ENCODE results near the gene ASCL5. TPM values are rescaled to one million over a fixed set of nuclear protein-coding genes. Genes with fewer than 3 reads are reported as not detected.

ASCL5 gene
- total RNA-seq, 2 donors from 2014 or later = 1.2 to 1.8 TPM

- no peak overlapping the region for H3K4me3 Mint-ChIP-seq
- Histone ChIP-seq H3K9ac (ENCODE audit: extremely low read depth, low read length, poor library complexity, severe bottlenecking) (no peak overlapping the region), H3K27me3 (ENCODE audit: control insufficient read depth, insufficient read depth, low read length, poor library complexity, severe bottlenecking) (no peaks in the 10 kb centered on the region), H3K36me3 (ENCODE audit: control insufficient read depth, insufficient read depth, low read length) (no peaks in the 10 kb centered on the region), H3K27ac (ENCODE audit: low read depth, low read length) (no peak overlapping the region), H3K9me3 (ENCODE audit: control insufficient read depth, low read length) (no peaks in the 10 kb centered on the region), H3K4me3 (ENCODE audit: low read length) (no peak overlapping the region), H3K4me1 (ENCODE audit: control insufficient read depth, insufficient read depth, low read length) (no peaks in the 10 kb centered on the region)
- H3K9me3 Mint-ChIP-seq = no peaks in the 10 kb centered on the region
- no peak for DNase-seq
- TF ChIP-seq, protein P1, sequence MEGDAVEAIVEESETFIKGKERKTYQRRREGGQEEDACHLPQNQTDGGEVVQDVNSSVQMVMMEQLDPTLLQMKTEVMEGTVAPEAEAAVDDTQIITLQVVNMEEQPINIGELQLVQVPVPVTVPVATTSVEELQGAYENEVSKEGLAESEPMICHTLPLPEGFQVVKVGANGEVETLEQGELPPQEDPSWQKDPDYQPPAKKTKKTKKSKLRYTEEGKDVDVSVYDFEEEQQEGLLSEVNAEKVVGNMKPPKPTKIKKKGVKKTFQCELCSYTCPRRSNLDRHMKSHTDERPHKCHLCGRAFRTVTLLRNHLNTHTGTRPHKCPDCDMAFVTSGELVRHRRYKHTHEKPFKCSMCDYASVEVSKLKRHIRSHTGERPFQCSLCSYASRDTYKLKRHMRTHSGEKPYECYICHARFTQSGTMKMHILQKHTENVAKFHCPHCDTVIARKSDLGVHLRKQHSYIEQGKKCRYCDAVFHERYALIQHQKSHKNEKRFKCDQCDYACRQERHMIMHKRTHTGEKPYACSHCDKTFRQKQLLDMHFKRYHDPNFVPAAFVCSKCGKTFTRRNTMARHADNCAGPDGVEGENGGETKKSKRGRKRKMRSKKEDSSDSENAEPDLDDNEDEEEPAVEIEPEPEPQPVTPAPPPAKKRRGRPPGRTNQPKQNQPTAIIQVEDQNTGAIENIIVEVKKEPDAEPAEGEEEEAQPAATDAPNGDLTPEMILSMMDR (conservative IDR thresholded peaks at IDR 0.05) = no peak
- 74 to 84% methylated on average over 3 to 4 of the region's 5 CpGs for WGBS, 2 experiments (ENCODE audit: insufficient coverage in 1 of 2, insufficient read length in 1 of 2)
- H3K27ac Mint-ChIP-seq = no peak overlapping the region
- no peaks in the 10 kb centered on the region for H3K4me1 Mint-ChIP-seq
- H3K27me3 Mint-ChIP-seq (ENCODE audit: insufficient read depth) = peaks cover 8% of the 10 kb centered on the region
- H3K36me3 Mint-ChIP-seq (ENCODE audit: low read depth) = no peaks in the 10 kb centered on the region
Observed at GRCh38 chr1:201098992-201099677, 27.8 kb downstream of the ASCL5 start.

DNA sequence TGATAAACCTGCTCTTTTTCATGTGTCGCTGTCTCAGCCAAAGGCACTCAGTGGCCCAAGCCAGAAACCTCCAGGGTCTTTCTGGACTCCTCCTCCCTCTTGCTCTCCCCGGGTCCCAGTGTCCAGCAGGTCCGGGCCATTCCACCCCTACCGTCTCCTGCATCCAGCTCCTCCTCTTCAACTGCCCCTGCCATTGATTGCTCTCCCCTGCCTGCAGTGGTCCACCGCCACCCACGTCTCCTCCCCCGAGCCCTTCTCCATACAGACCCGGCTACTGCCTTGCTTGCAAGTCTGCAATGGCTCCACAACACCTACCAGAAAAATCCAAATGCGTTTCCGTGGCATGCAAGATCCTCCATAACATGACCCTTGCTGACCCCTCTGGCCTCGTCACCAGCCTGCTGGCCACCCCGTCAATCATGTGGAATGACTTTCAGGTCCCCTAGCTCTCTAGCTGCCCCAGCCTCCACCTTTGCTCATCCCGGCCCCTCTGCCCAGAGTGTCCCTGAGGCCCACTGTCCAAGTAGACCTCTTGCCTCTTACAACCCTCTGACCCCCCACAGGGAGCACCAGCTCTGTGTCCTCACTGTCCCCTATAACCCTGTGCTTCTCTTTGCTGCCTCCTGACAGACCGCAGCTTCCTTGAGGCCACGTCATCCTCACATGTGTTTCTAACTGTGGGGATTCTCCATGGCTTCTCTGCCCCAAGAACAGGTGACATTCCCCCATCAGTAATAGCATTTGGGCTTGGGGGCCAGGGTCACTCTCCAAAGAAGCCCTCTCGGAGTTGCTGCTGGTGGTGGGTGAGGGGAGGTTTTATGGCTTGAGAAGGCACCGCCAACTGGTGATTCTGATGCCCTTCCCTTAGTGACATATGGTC is 29.8 kb downstream of the ASCL5 start:
- Histone ChIP-seq H3K27me3 (ENCODE audit: control insufficient read depth, insufficient read depth, low read length, poor library complexity, severe bottlenecking) (no peaks in the 10 kb centered on the region), H3K4me3 (ENCODE audit: low read length) (no peak overlapping the region), H3K4me1 (ENCODE audit: control insufficient read depth, insufficient read depth, low read length) (no peaks in the 10 kb centered on the region), H3K9ac (ENCODE audit: extremely low read depth, low read length, poor library complexity, severe bottlenecking) (no peak overlapping the region), H3K27ac (ENCODE audit: low read depth, low read length) (no peak overlapping the region), H3K9me3 (ENCODE audit: control insufficient read depth, low read length) (no peaks in the 10 kb centered on the region), H3K36me3 (ENCODE audit: control insufficient read depth, insufficient read depth, low read length) (no peaks in the 10 kb centered on the region)
- DNase-seq = no peak
- H3K9me3 Mint-ChIP-seq = no peaks in the 10 kb centered on the region
- TF ChIP-seq, protein P1 (conservative IDR thresholded peaks at IDR 0.05) = no peak
- H3K4me3 Mint-ChIP-seq = no peak overlapping the region
- H3K4me1 Mint-ChIP-seq = no peaks in the 10 kb centered on the region
- H3K27me3 Mint-ChIP-seq (ENCODE audit: insufficient read depth) = peaks cover 3% of the 10 kb centered on the region
- WGBS, 2 experiments (ENCODE audit: insufficient coverage in 1 of 2, insufficient read length in 1 of 2) = 79 to 91% methylated on average over 10 to 17 of the region's 17 CpGs
- no peak overlapping the region for H3K27ac Mint-ChIP-seq
- H3K36me3 Mint-ChIP-seq (ENCODE audit: low read depth) = no peaks in the 10 kb centered on the region

DNA sequence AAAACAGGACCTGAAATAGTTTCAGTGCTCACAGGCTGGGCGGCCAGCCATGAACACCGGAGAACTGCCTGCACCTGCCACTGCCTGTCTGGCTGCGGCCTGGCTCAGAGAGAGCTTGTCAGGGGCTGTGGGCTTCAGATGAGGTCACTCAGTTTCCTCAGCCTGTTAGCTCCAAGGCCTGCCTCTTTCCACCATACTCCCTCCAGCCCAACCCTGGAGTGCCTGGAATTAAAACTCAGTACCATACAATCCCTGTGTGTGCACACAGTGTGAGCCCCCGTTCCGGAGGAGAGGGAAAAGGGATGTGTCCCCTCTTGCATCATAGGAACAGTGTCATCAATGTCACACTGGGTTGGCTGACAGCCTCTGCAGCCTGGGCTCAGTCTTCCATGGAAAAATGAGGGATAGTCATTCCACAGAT is 30.9 kb downstream of the ASCL5 start:
- no peaks in the 10 kb centered on the region for H3K4me1 ChIP-seq (ENCODE audit: control insufficient read depth, insufficient read depth, low read length)
- H3K27me3 ChIP-seq (ENCODE audit: control insufficient read depth, insufficient read depth, low read length, poor library complexity, severe bottlenecking) = no peaks in the 10 kb centered on the region
- WGBS, 2 experiments (ENCODE audit: insufficient coverage in 1 of 2, insufficient read length in 1 of 2) = 84 to 91% methylated on average over 5 of the region's 5 CpGs
- no peak overlapping the region for H3K4me3 ChIP-seq (ENCODE audit: low read length)
- no peaks in the 10 kb centered on the region for H3K9me3 ChIP-seq (ENCODE audit: control insufficient read depth, low read length)
- Mint-ChIP-seq H3K4me1 (no peaks in the 10 kb centered on the region), H3K36me3 (ENCODE audit: low read depth) (no peaks in the 10 kb centered on the region), H3K27ac (no peak overlapping the region), H3K4me3 (no peak overlapping the region), H3K9me3 (no peaks in the 10 kb centered on the region), H3K27me3 (ENCODE audit: insufficient read depth) (peaks cover 3% of the 10 kb centered on the region)
- TF ChIP-seq, protein P1 (conservative IDR thresholded peaks at IDR 0.05) = no peak
- H3K27ac ChIP-seq (ENCODE audit: low read depth, low read length) = no peak overlapping the region
- no peak overlapping the region for H3K9ac ChIP-seq (ENCODE audit: extremely low read depth, low read length, poor library complexity, severe bottlenecking)
- no peak for DNase-seq
- no peaks in the 10 kb centered on the region for H3K36me3 ChIP-seq (ENCODE audit: control insufficient read depth, insufficient read depth, low read length)
